ENCODE measurements around the gene CNRIP1.
"Not testable (repeated sequence)": the region's sequence is repeated elsewhere in the genome, so short reads cannot be mapped to it uniquely, and the experiment has no call there.

Gene CNRIP1

GRCh38 chr2:68319398-68320117, at the start of gene CNRIP1:
TSS of gene CNRIP1 (minus strand) at chr2:68319949. CDS start at chr2:68319400, 549 bp downstream.
- no peak for DNase-seq

- no peak for DNase-seq
Observed at GRCh38 chr2:68369337-68369734, 49.6 kb upstream of the CNRIP1 start.

- DNase-seq, result no peak
Observed at GRCh38 chr2:68368654-68369336, 49.0 kb upstream of the CNRIP1 start.

- DNase-seq, result no peak
Observed at GRCh38 chr2:68367953-68368653, 48.4 kb upstream of the CNRIP1 start.

- peak; percentile 54 to 61 for DNase-seq
Observed at GRCh38 chr2:68366083-68366560, 46.4 kb upstream of the CNRIP1 start.

GRCh38 chr2:68365087-68365486, 45.3 kb upstream of the CNRIP1 start, which contains the start of gene PLEK:
TSS of gene PLEK (plus strand) at chr2:68365282. CDS start at chr2:68365352, 70 bp downstream.
- peak; percentile 65 to 82 for DNase-seq

GRCh38 chr2:68363721-68364120, 44.0 kb upstream of the CNRIP1 start:
- no peak for DNase-seq

- no peak for DNase-seq
Observed at GRCh38 chr2:68362749-68363148, 43.0 kb upstream of the CNRIP1 start.

- peak; percentile 86 to 87 for DNase-seq
Observed at GRCh38 chr2:68362069-68362468, 42.3 kb upstream of the CNRIP1 start.

- no peak for DNase-seq
Observed at GRCh38 chr2:68359889-68360288, 40.1 kb upstream of the CNRIP1 start.

GRCh38 chr2:68357605-68358337, 38.0 kb upstream of the CNRIP1 start:
- DNase-seq, result peak; percentile 30 to 42

GRCh38 chr2:68356599-68357239, 37.0 kb upstream of the CNRIP1 start:
- no peak for DNase-seq

GRCh38 chr2:68352651-68353391, 33.1 kb upstream of the CNRIP1 start:
- no peak for DNase-seq

GRCh38 chr2:68351997-68352396, 32.2 kb upstream of the CNRIP1 start:
- DNase-seq, result no peak

- DNase-seq, result not testable (repeated sequence)
Observed at GRCh38 chr2:68349091-68349490, 29.3 kb upstream of the CNRIP1 start.

GRCh38 chr2:68345129-68345875, 25.6 kb upstream of the CNRIP1 start:
- no peak for DNase-seq

GRCh38 chr2:68344031-68344430, 24.3 kb upstream of the CNRIP1 start:
- no peak for DNase-seq

GRCh38 chr2:68342470-68342869, 22.7 kb upstream of the CNRIP1 start:
- no peak for DNase-seq

GRCh38 chr2:68341583-68341982, 21.8 kb upstream of the CNRIP1 start:
- DNase-seq, result no peak

- DNase-seq, result no peak
Observed at GRCh38 chr2:68341062-68341329, 21.2 kb upstream of the CNRIP1 start.

Data from CD4-positive, alpha-beta T cell treated with Interferon alpha-2 for 1 hour (primary cell).